HK-2 (cell line): ENCODE data around the gene SLC13A3.
A peak's percentile ranks its signal among the peaks of the same experiment; 100 is the strongest.

Experiments used
- DNase-seq: peaks from one replicate; pipeline ENCODE4 v3.0.0-alpha.2; 2018; ENCODE audit not compliant: unreplicated experiment

SLC13A3 gene

DNA sequence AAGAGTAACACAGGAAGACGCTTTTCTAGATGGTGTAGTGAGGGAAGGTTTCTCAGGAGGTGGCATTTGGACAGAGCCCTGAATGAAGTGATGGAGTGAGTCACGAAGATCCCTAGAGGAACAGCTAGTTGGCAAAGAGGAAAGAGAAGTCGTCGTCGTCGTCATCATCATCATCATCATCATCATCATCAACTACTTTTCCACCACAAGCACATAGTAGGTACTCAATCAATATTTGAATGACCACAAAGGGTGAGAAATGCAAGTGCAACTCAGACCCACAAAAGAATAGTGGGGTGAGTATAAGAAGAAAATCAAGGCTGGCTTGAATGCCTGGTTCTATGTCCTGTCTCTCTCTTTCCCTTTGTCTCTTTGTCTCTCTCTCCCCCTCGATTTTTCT lies 72.5 kb downstream of the SLC13A3 start:
- DNase-seq = no peak

DNA sequence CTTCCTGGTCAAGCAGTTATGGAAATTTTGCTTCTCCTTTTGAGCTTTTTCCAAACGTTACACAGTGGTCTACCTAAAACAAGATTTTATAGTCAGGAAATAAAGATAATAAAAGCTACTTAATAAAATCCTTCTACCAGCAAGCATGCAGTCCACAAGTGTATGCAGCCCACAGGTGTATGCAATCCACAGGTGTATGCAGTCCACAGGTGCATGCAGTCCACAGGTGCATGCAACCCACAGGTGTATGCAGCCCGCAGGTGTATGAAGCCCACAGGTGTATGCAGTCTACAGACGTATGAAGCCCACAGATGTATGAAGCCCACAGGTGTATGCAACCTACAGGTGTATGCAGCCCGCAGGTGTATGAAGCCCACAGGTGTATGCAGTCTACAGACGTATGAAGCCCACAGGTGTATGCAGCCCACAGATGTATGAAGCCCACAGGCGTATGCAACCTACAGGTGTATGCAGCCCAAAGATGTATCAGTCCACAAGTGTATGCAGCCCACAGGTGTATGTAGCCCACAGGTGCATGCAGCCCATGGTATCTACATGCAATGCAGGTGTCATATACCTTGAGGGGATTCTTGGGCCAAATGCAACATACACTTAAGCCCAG lies 74.4 kb downstream of the SLC13A3 start:
- DNase-seq = no peak

- no peak for DNase-seq
These were observed 75.3 kb downstream of the SLC13A3 start for GRCh38 chr20:46575937-46576461.

- no peak for DNase-seq
These were observed 75.9 kb downstream of the SLC13A3 start for GRCh38 chr20:46575394-46575793.

DNA sequence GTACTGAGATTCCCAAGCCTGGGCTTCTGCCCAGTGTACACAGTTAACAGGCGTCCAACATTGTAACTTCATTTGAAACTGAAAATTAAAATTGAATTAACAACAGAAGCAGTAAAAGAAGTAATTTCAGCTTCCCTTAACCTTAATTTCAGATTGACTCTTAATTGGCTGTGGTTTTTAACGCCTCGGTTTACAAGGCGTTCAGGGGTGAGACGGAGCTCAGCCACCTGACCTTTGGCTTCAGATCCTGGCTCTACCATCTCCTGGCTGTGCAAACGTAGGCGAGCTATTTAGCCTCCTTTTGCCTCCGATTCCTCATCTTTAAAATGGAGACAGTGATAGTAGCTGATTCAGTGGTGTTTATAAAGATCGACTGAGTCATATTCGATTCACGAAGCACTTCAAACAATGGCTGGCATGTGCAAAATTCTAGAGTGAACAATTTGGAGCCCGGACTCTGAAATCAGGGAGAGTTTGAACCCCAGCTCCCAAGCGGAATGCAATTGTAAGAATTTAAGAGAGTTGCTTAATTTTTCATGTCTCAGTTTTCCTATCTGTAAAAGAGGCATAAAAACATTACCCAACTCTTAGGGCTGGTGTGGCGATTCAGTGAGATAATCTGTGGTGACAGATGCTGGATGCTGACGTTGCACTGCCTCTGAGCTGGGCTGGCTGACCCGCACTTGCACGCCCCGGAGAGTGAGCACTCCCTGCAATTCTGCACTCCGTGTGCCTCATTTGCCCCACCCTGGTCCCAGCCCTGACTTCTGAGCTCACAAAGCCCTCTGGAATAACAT lies 77.3 kb downstream of the SLC13A3 start:
- DNase-seq = no peak

GRCh38 chr20:46573234-46573633 lies 78.0 kb downstream of the SLC13A3 start:
- DNase-seq = no peak

DNA sequence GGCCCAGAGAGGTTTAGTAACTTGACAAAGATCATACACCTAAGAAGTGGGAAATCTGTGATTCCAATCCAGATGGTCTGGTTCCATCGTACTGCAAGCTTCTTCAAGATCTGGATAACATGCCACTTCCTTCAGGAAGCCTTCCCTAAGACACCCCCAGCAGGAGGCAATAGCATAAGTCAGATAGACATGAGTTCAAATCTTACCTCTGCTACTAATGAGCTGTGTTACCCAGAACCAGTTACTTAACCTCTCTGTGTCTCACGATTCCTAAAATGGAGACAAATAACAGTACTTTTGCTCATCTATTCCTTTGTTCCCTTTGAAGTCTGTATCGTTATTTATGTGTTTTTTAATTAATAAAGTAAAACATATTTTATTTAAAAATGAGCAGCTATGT lies 78.5 kb downstream of the SLC13A3 start:
- no peak for DNase-seq

DNA sequence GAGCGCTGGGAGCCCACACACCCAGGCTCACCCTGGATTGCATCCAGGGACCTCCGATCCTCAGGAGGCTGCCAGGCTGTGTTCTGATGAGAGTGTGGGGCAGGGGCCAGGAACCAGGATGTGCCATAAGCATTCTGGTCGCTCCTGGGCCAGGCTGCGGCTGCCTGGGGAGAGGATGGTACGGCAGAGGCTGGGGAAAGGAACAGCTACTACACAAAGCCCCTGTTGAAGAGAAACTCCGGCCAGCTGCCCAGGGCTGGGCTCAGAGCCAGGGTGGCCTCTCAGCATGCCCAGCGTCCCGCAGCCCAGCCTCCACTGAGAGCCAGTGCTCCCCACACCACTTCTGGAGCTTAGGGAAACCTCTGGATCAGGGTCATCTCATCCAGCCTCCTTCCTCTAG lies 79.1 kb downstream of the SLC13A3 start:
- DNase-seq = no peak

DNA sequence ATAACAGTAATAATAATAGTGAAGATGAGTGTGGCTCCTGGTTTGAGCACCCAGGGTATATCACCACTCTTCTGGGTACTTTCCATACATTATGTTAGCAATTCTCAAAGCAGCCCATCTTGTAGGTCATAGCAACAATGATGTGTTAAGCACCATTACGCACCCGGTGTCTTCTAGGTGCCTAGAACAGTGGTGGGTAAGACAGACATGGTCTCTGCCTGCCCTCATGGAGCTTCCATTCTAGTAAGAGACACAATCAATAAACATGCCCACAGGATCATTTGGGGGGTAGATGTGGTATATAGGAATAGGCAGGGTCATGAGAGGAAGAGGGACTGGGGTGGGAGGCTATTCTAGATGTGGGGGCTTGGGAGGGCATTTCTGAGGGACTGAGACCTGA lies 79.8 kb downstream of the SLC13A3 start:
- no peak for DNase-seq

DNA sequence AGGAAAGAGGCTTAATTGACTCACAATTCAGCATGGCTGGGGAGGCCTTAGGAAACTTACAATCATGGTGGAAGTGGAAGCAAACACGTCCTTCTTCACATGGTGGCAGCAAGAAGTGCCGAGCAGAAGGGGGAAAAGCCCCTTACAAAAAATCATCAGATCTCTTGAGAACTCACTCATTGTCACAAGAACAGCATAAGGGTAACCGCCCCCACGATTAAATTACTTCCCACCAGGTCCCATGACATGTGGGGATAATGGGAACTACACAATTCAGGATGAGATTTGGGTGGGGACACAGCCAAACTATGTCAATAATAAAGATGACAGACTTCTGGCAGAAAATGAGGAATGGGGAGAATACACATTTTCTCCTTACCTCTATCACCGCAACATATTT lies 80.3 kb downstream of the SLC13A3 start:
- DNase-seq = no peak

GRCh38 chr20:46569961-46570360 lies 81.3 kb downstream of the SLC13A3 start:
- no peak for DNase-seq

- DNase-seq = peak; percentile 50
These were observed 82.6 kb downstream of the SLC13A3 start for GRCh38 chr20:46568570-46569129.

- DNase-seq = no peak
These were observed 85.1 kb downstream of the SLC13A3 start for GRCh38 chr20:46566125-46566524.

GRCh38 chr20:46564241-46564957 lies 86.9 kb downstream of the SLC13A3 start:
- no peak for DNase-seq

DNA sequence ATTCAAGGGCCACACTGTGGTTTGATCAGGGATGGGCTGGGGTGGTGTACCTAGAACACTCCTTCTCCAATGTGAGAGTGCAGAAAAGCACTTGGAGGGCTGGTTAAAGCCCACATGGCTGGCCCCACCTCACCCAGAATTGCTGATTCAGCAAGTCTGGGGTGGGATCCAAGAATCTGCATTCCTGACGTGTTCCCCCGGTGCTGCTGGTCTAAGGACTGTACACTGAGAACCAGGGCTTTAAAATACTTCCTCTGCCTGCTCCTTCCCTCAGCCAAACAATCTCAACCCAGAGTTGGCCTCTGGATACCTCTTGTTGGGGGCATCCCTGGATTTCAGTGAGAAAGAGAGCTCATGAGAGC lies 87.4 kb downstream of the SLC13A3 start:
- DNase-seq = no peak

- no peak for DNase-seq
These were observed 87.9 kb downstream of the SLC13A3 start for GRCh38 chr20:46563170-46563859.

DNA sequence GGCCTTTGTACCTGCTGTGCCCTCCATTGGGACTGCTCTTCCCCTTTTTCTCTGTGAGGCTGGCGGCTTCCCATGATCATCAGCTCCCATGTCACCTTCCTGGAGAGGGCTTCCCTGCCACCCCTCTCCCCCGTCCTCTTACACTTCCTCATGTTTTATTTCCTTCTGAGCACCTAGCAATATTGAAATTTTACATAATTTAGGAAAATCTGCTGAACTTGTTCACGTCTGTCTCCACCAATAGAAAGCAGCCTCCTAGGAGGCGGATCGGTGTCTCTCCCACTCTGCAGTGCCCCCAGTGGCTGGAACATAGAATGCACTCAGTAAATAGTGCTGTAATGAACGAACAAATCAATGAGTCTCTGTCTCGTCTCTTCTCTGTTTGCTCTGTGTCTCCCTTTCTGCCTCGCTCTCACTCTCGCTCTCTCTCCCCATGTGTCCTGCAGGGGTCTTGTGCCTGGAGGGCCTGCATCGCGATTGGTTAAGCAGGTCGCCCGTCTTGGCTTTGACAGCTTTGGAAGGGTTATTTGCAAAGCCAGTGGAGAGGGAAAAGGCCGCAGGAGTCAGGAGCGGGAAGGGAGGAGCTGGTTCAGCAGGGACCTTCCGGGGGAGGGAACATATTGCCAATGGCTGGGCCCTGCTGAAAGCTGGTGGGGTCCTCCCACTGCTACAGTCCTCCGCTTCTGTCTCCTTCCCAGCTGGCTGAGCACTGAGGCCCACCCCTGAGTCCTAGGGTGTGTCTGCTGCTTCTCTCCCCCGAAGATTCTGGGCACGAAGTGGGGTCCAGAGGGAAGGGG lies 88.7 kb downstream of the SLC13A3 start:
- peak; percentile 51 for DNase-seq

DNA sequence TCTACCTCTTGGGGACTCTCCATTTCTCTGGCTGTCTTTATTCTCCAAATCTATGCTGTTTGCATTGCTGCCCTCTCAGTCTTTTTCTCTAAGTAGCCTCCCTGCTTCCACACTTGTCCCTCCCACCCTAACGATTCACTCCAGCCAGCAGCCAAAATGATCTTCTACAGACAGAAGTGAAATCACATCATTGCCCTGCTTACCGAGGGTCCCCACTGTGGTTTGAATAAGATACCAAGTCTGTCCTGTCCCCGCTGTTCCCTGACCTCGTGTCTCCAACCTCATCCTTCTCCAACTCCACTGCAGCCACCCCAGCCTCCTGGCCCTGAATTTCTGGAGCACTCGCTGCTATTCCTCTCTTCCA lies 89.3 kb downstream of the SLC13A3 start:
- no peak for DNase-seq

DNA sequence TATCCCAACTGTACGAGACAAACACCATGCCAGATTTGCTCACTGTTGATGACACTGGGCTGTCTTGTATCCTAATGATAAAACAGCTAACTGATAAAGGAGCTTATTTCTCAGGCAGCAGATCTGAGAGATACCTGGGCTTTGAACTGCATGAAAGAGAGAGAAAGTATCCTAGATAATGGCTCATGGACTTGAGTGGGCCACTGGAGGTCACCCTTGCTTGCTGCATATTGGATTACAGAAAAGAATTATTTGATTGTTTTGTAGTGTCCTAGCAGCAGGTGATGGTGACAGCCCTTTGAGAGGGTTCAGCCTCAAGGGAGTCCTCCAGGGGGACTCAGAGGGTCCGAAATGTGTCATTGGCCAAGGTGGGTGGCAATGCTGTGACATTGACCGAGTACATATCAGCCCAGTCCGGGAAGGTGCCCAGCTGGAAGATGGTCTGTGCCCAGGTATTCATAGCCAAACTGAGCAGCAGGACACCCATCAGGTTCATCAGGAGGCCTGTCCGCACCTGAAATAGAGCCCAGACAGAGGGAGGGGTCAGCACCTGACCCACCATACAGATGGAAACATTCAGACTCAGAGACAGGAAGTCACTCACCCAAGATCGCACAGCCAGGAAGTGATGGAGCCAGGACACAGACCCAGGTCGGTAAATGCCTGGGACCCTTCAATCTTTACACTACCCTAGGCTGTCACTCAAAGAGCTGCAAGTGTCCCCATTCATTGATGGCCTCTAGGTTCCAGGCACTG lies 91.4 kb downstream of the SLC13A3 start:
- DNase-seq = no peak

- no peak for DNase-seq
These were observed 92.3 kb downstream of the SLC13A3 start for GRCh38 chr20:46559001-46559400.
